Measurements from ENCODE around the gene GFPT2. TPM values are rescaled to one million over a fixed set of nuclear protein-coding genes. Genes with fewer than 3 reads are reported as not detected.

Gene GFPT2
- total RNA-seq, 1 donor from 2014 or later: 47.9 TPM

DNA sequence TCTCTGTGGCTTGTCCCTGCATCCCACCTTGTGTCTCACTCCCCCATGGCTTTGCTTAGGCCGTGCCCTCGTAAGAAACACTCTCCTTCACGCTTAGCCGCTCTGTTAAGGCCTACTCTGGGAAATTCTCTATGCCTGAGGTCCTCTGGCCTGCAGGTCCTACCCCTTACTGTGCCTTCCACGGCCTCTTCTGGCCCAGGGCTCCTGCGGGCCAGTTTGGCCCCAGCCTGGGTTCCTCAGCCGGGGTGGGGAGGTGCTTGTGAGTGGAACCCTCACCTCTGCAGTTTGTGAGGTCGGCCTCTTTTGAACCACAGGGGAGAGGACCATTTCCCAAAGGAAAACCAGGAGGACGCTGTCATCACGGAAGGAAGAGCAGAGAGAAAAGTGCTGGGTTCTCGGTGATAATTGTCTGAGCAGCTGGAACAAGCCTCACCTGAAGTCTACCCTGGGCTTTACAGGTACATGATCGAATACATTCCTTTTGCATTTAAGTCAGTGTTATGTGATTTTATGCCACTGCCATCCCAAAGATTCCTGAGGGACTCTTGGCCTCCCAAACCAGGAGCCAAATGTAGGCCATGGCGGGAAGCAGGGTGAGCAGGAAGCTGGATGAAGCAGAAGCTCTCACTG is 28.8 kb upstream of the GFPT2 start:
- DNase-seq (ENCODE audit: extremely low spot score in 2 of 2): no peak
- no peaks in the 10 kb centered on the region for H3K9me3 ChIP-seq
- no peak overlapping the region for H3K4me3 ChIP-seq
- intact Hi-C loops (cut with DNase I): no loop called here
- H3K27me3 ChIP-seq: no peaks in the 10 kb centered on the region
- TF ChIP-seq, protein P1, sequence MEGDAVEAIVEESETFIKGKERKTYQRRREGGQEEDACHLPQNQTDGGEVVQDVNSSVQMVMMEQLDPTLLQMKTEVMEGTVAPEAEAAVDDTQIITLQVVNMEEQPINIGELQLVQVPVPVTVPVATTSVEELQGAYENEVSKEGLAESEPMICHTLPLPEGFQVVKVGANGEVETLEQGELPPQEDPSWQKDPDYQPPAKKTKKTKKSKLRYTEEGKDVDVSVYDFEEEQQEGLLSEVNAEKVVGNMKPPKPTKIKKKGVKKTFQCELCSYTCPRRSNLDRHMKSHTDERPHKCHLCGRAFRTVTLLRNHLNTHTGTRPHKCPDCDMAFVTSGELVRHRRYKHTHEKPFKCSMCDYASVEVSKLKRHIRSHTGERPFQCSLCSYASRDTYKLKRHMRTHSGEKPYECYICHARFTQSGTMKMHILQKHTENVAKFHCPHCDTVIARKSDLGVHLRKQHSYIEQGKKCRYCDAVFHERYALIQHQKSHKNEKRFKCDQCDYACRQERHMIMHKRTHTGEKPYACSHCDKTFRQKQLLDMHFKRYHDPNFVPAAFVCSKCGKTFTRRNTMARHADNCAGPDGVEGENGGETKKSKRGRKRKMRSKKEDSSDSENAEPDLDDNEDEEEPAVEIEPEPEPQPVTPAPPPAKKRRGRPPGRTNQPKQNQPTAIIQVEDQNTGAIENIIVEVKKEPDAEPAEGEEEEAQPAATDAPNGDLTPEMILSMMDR (IDR thresholded peaks at IDR 0.05): no peak
- TF ChIP-seq POLR2A (IDR thresholded peaks at IDR 0.05) (no peak), POLR2AphosphoS5 (IDR thresholded peaks at IDR 0.05; ENCODE audit: insufficient read depth in 1 of 2, low read depth in 1 of 2) (no peak)
- H3K4me1 ChIP-seq: no peaks in the 10 kb centered on the region
- H3K36me3 ChIP-seq: no peaks in the 10 kb centered on the region
- H3K27ac ChIP-seq: no peak overlapping the region

DNA sequence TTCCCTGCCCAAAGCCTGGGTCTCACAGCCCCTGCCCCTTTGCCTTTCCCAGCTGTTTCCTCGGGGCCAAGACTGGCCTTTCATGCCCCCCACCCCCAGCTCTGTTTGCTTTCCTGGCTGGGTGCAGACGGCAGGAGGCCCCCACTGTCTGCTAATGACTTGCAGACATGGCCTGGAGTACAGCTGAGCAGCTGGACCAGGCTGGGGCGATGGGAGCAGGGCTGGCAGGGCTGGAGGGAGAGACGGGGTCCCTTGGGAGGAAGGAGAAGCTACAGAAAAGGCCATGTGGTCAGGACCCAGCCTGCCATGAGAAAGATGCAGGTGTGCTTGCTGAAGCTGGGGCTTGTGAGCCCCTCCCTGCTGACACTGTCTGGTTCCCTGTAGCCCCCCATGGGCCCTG is 28.3 kb upstream of the GFPT2 start:
- TF ChIP-seq, protein P1 (IDR thresholded peaks at IDR 0.05): no peak
- TF ChIP-seq POLR2A (IDR thresholded peaks at IDR 0.05) (no peak), POLR2AphosphoS5 (IDR thresholded peaks at IDR 0.05; ENCODE audit: insufficient read depth in 1 of 2, low read depth in 1 of 2) (no peak)
- Histone ChIP-seq H3K4me1 (no peaks in the 10 kb centered on the region), H3K36me3 (no peaks in the 10 kb centered on the region), H3K27ac (no peak overlapping the region), H3K27me3 (no peaks in the 10 kb centered on the region), H3K9me3 (no peaks in the 10 kb centered on the region), H3K4me3 (no peak overlapping the region)
- intact Hi-C loops (cut with DNase I): no loop called here
- no peak for DNase-seq (ENCODE audit: extremely low spot score in 2 of 2)

DNA sequence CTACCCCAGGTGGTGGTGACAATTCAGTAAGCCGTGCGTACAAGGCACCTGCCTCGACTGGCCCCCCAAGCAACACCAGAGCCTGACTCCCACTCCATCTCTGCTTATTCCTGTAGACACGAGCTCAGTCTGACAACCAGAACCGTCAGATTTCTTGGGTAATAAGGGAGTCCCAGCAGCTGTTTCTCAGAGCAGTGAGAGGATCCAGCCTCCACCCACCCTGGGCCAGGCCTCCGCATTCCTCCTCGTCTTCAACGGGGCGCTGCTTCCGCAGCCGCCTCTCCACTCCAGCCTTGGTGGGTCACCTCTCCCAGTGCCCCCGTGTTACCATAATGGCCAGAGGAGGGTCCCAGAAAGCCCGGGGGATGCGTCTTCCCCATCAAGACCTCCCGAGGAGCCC is 27.7 kb upstream of the GFPT2 start:
- no peak overlapping the region for H3K4me3 ChIP-seq
- H3K27me3 ChIP-seq: no peaks in the 10 kb centered on the region
- no peaks in the 10 kb centered on the region for H3K4me1 ChIP-seq
- no peaks in the 10 kb centered on the region for H3K36me3 ChIP-seq
- H3K27ac ChIP-seq: no peak overlapping the region
- no peak for TF ChIP-seq POLR2AphosphoS5 (IDR thresholded peaks at IDR 0.05; ENCODE audit: insufficient read depth in 1 of 2, low read depth in 1 of 2)
- TF ChIP-seq, protein P1 (IDR thresholded peaks at IDR 0.05): no peak
- no peak for TF ChIP-seq POLR2A (IDR thresholded peaks at IDR 0.05)
- DNase-seq (ENCODE audit: extremely low spot score in 2 of 2): no peak
- no peaks in the 10 kb centered on the region for H3K9me3 ChIP-seq
- intact Hi-C loops (cut with DNase I): no loop called here

DNA sequence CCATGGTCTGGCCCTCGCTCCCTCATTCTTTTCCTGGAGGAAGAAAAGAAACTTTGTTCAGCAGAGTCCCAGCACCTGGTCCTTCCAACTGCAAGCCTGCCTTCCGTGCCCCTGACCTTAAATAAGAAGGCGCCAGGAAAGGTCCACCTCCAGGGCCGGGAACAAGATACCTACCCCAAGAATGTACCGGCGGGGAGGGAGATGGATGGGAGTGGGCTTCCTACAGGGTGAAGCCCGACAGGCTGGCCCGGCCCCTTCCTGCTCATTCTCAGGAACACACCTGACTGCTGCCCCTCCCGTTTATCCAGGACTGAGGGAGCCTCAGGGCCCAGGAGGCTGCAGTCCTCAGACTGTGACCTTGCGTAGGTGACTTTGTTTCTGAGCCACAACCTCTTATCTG is 27.3 kb upstream of the GFPT2 start:
- Histone ChIP-seq H3K36me3 (no peaks in the 10 kb centered on the region), H3K27ac (no peak overlapping the region), H3K9me3 (no peaks in the 10 kb centered on the region), H3K4me3 (no peak overlapping the region), H3K27me3 (no peaks in the 10 kb centered on the region), H3K4me1 (no peaks in the 10 kb centered on the region)
- intact Hi-C loops (cut with DNase I): no loop called here
- no peak for TF ChIP-seq POLR2A (IDR thresholded peaks at IDR 0.05)
- no peak for TF ChIP-seq POLR2AphosphoS5 (IDR thresholded peaks at IDR 0.05; ENCODE audit: insufficient read depth in 1 of 2, low read depth in 1 of 2)
- TF ChIP-seq, protein P1 (IDR thresholded peaks at IDR 0.05): no peak
- no peak for DNase-seq (ENCODE audit: extremely low spot score in 2 of 2)

DNA sequence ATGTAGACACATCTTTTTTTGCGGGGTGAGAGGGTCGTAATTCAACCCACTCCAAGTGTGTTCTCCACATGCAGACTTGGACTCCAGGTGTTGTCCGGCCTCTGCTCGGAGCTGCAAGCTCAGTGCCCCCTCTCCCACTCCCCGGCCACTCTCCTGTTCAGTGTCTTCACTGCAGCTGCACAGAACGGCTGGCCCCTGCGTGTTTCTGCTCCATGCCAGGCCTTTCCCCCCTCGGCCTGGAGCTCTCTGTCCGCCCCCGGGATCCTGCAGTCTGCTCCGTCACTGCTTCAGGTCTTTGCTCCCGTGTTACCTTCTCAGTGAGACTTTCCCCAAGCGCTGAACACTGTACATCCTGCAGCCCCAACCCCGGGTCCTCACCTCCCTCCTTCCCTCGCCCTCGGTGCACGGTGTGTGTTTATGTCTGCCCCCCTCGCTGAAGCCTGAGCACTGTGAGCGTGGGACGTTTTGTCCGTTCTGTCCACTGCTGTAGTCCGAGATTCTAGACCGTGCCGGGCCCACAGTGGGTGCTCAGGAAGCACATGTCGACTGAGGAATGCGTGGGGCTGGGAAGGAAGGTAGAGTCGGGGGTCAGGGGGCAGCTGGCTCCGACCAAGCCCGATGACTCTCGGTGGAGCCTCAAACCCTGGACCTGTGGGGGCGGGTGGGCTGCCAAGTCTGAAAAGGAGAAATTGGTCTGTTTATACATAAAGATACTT is 26.4 kb upstream of the GFPT2 start:
- intact Hi-C loops (cut with DNase I): no loop called here
- TF ChIP-seq, protein P1 (IDR thresholded peaks at IDR 0.05): no peak
- no peak for TF ChIP-seq POLR2AphosphoS5 (IDR thresholded peaks at IDR 0.05; ENCODE audit: insufficient read depth in 1 of 2, low read depth in 1 of 2)
- no peak for TF ChIP-seq POLR2A (IDR thresholded peaks at IDR 0.05)
- Histone ChIP-seq H3K4me1 (no peaks in the 10 kb centered on the region), H3K9me3 (no peaks in the 10 kb centered on the region), H3K4me3 (no peak overlapping the region), H3K27me3 (no peaks in the 10 kb centered on the region), H3K27ac (no peak overlapping the region), H3K36me3 (no peaks in the 10 kb centered on the region)
- no peak for DNase-seq (ENCODE audit: extremely low spot score in 2 of 2)
